BLaER1 (cell line): Measurements from ENCODE around the gene RBM34.

Source experiments
- H3K27ac ChIP-seq: shearing (Covaris generic); formaldehyde crosslinking; 2 replicates; pipeline ENCODE4 v1.8.1; 2022
- H3K27me3 ChIP-seq: shearing (Covaris generic); formaldehyde crosslinking; 2 replicates; pipeline ENCODE4 v1.8.1; 2022
- H3K36me3 ChIP-seq: shearing (Covaris generic); formaldehyde crosslinking; 2 replicates; pipeline ENCODE4 v1.8.1; 2022
- H3K4me1 ChIP-seq: shearing (Covaris generic); formaldehyde crosslinking; 2 replicates; pipeline ENCODE4 v1.8.1; 2022
- H3K4me2 ChIP-seq: shearing (Covaris generic); formaldehyde crosslinking; 2 replicates; pipeline ENCODE4 v1.8.1; 2022
- H3K4me3 ChIP-seq: shearing (Covaris generic); formaldehyde crosslinking; 2 replicates; pipeline ENCODE4 v1.8.1; 2022
- H3K9ac ChIP-seq: shearing (Covaris generic); formaldehyde crosslinking; 2 replicates; pipeline ENCODE4 v1.8.1; 2022
- H3K9me3 ChIP-seq: shearing (Covaris generic); formaldehyde crosslinking; 2 replicates; pipeline ENCODE4 v1.8.1; 2022
- H4K20me1 ChIP-seq: shearing (Covaris generic); formaldehyde crosslinking; 2 replicates; pipeline ENCODE4 v1.8.1; 2022
- Cebpa-rat ChIP-seq: shearing (Covaris generic); IDR thresholded peaks from 2 replicates; pipeline ENCODE4 v1.8.1; 2022

The RBM34 gene

GRCh38 chr1:235156740-235157139 lies 4.3 kb downstream of the RBM34 start:
- Histone ChIP-seq H3K4me2 (no peak overlapping the region), H3K4me1 (peaks cover 33% of the 10 kb centered on the region), H3K27me3 (no peaks in the 10 kb centered on the region), H3K4me3 (no peak overlapping the region), H3K9me3 (no peaks in the 10 kb centered on the region), H4K20me1 (0 out of 2 replicates have a peak, but pooled peaks cover 7% of the 10 kb centered on the region), H3K27ac (no peak overlapping the region), H3K9ac (no peak overlapping the region), H3K36me3 (peaks cover 80% of the 10 kb centered on the region)
- TF ChIP-seq Cebpa-rat: no peak

- no peak for TF ChIP-seq Cebpa-rat
- no peak overlapping the region for H3K4me2 ChIP-seq
Measured at GRCh38 chr1:235156265-235156664, 4.8 kb downstream of the RBM34 start.

GRCh38 chr1:235152235-235152634 lies 8.8 kb downstream of the RBM34 start:
- no peak overlapping the region for H3K27ac ChIP-seq
- TF ChIP-seq Cebpa-rat: no peak

More at GRCh38 chr1:235156265-235156664, 4.8 kb downstream of the RBM34 start:
- H4K20me1 ChIP-seq: peaks cover 12% of the 10 kb centered on the region; the same call in 1 of the 2 replicates
- no peak overlapping the region for H3K9ac ChIP-seq
- no peaks in the 10 kb centered on the region for H3K9me3 ChIP-seq
- H3K4me1 ChIP-seq: peaks cover 30% of the 10 kb centered on the region
- H3K27ac ChIP-seq: no peak overlapping the region
- no peaks in the 10 kb centered on the region for H3K27me3 ChIP-seq
- no peak overlapping the region for H3K4me3 ChIP-seq
- peaks cover 85% of the 10 kb centered on the region for H3K36me3 ChIP-seq

GRCh38 chr1:235151033-235151432 lies 10.0 kb downstream of the RBM34 start:
- H3K4me3 ChIP-seq: no peak overlapping the region
- no peaks in the 10 kb centered on the region for H3K9me3 ChIP-seq
- peaks cover 38% of the 10 kb centered on the region; the same call in 1 of the 2 replicates for H4K20me1 ChIP-seq
- H3K27me3 ChIP-seq: no peaks in the 10 kb centered on the region
- no peak for TF ChIP-seq Cebpa-rat
- peaks cover 97% of the 10 kb centered on the region for H3K36me3 ChIP-seq
- H3K9ac ChIP-seq: no peak overlapping the region
- no peak overlapping the region for H3K4me2 ChIP-seq
- H3K27ac ChIP-seq: no peak overlapping the region
- no peaks in the 10 kb centered on the region for H3K4me1 ChIP-seq

More at GRCh38 chr1:235152235-235152634, 8.8 kb downstream of the RBM34 start:
- Histone ChIP-seq H3K9ac (no peak overlapping the region), H3K36me3 (peaks cover 97% of the 10 kb centered on the region), H3K27me3 (no peaks in the 10 kb centered on the region), H3K9me3 (no peaks in the 10 kb centered on the region), H3K4me1 (0 out of 2 replicates have a peak, but pooled peaks cover 3% of the 10 kb centered on the region), H4K20me1 (peaks cover 32% of the 10 kb centered on the region; the same call in 1 of the 2 replicates), H3K4me2 (no peak overlapping the region), H3K4me3 (no peak overlapping the region)

GRCh38 chr1:235149824-235150223 lies 11.2 kb downstream of the RBM34 start:
- no peak overlapping the region for H3K9ac ChIP-seq
- no peaks in the 10 kb centered on the region for H3K27me3 ChIP-seq
- H3K4me2 ChIP-seq: no peak overlapping the region
- no peak for TF ChIP-seq Cebpa-rat
- no peaks in the 10 kb centered on the region for H3K9me3 ChIP-seq
- H3K4me1 ChIP-seq: no peaks in the 10 kb centered on the region
- H3K27ac ChIP-seq: no peak overlapping the region
- no peak overlapping the region for H3K4me3 ChIP-seq
- peaks cover 45% of the 10 kb centered on the region; the same call in 1 of the 2 replicates for H4K20me1 ChIP-seq
- H3K36me3 ChIP-seq: peaks cover 99% of the 10 kb centered on the region

GRCh38 chr1:235147269-235147668 lies 13.8 kb downstream of the RBM34 start:
- Histone ChIP-seq H3K27ac (no peak overlapping the region), H3K9ac (no peak overlapping the region), H3K36me3 (peaks cover 99% of the 10 kb centered on the region), H3K4me1 (no peaks in the 10 kb centered on the region), H3K4me2 (no peak overlapping the region), H3K4me3 (no peak overlapping the region), H4K20me1 (peaks cover 43% of the 10 kb centered on the region; the same call in 1 of the 2 replicates), H3K27me3 (no peaks in the 10 kb centered on the region), H3K9me3 (no peaks in the 10 kb centered on the region)
- TF ChIP-seq Cebpa-rat: no peak

GRCh38 chr1:235145639-235146038 lies 15.4 kb downstream of the RBM34 start:
- TF ChIP-seq Cebpa-rat: no peak
- Histone ChIP-seq H3K9ac (no peak overlapping the region), H4K20me1 (peaks cover 27% of the 10 kb centered on the region; the same call in 1 of the 2 replicates), H3K4me2 (no peak overlapping the region), H3K36me3 (peaks cover 98% of the 10 kb centered on the region), H3K4me3 (no peak overlapping the region), H3K9me3 (no peaks in the 10 kb centered on the region), H3K27me3 (no peaks in the 10 kb centered on the region), H3K27ac (no peak overlapping the region), H3K4me1 (no peaks in the 10 kb centered on the region)

- no peak for TF ChIP-seq Cebpa-rat
- H3K27me3 ChIP-seq: no peaks in the 10 kb centered on the region
- H4K20me1 ChIP-seq: peaks cover 18% of the 10 kb centered on the region; the same call in 1 of the 2 replicates
- H3K4me1 ChIP-seq: no peaks in the 10 kb centered on the region
- H3K27ac ChIP-seq: no peak overlapping the region
- no peak overlapping the region for H3K4me2 ChIP-seq
- H3K9ac ChIP-seq: no peak overlapping the region
- no peak overlapping the region for H3K4me3 ChIP-seq
- H3K36me3 ChIP-seq: peaks cover 99% of the 10 kb centered on the region
- no peaks in the 10 kb centered on the region for H3K9me3 ChIP-seq
Measured at GRCh38 chr1:235142991-235143390, 18.1 kb downstream of the RBM34 start.

GRCh38 chr1:235139315-235139714 lies 21.7 kb downstream of the RBM34 start:
- Histone ChIP-seq H3K27me3 (no peaks in the 10 kb centered on the region), H4K20me1 (no peaks in the 10 kb centered on the region), H3K9me3 (no peaks in the 10 kb centered on the region), H3K4me1 (no peaks in the 10 kb centered on the region), H3K36me3 (peaks cover 98% of the 10 kb centered on the region), H3K4me2 (no peak overlapping the region), H3K9ac (no peak overlapping the region), H3K4me3 (no peak overlapping the region), H3K27ac (no peak overlapping the region)
- TF ChIP-seq Cebpa-rat: no peak

- no peaks in the 10 kb centered on the region for H3K4me1 ChIP-seq
- TF ChIP-seq Cebpa-rat: no peak
- H3K27me3 ChIP-seq: no peaks in the 10 kb centered on the region
- no peak overlapping the region for H3K27ac ChIP-seq
- H3K4me3 ChIP-seq: no peak overlapping the region
- H3K9ac ChIP-seq: no peak overlapping the region
- no peaks in the 10 kb centered on the region for H3K9me3 ChIP-seq
- H3K4me2 ChIP-seq: no peak overlapping the region
- peaks cover 98% of the 10 kb centered on the region for H3K36me3 ChIP-seq
- no peaks in the 10 kb centered on the region for H4K20me1 ChIP-seq
Measured at GRCh38 chr1:235138821-235139220, 22.2 kb downstream of the RBM34 start.

- H3K27me3 ChIP-seq: no peaks in the 10 kb centered on the region
- H4K20me1 ChIP-seq: no peaks in the 10 kb centered on the region
- H3K4me3 ChIP-seq: no peak overlapping the region
- H3K9me3 ChIP-seq: no peaks in the 10 kb centered on the region
- no peaks in the 10 kb centered on the region for H3K4me1 ChIP-seq
- TF ChIP-seq Cebpa-rat: no peak
- peaks cover 97% of the 10 kb centered on the region for H3K36me3 ChIP-seq
- no peak overlapping the region for H3K4me2 ChIP-seq
- no peak overlapping the region for H3K9ac ChIP-seq
- no peak overlapping the region for H3K27ac ChIP-seq
Measured at GRCh38 chr1:235136111-235136510, 24.9 kb downstream of the RBM34 start.
